Liver (tissue), 9 donors: Measurements from ENCODE around the gene AEBP2. TPM values are rescaled to one million over a fixed set of nuclear protein-coding genes. Genes with fewer than 3 reads are reported as not detected.

Experiments used
- DNase-seq: peaks from one replicate; pipeline ENCODE4 v3.0.0-alpha.2; 2017; ENCODE audit warnings: low spot score
- H3K27ac ChIP-seq, 2 donors: one replicate each; pipeline ENCODE4 v1.7.0; 2013; ENCODE audit warnings: inconsistent platforms in 2 of 2, low read length in 2 of 2, control low read depth in 1 of 2, low read depth in 1 of 2, mild to moderate bottlenecking in 1 of 2
- H3K27me3 ChIP-seq, 4 donors: one replicate each; pipeline versions ENCODE4 v1.6.1 to v1.7.0; 2013; ENCODE audit warnings: low read length in 3 of 4, inconsistent platforms in 1 of 4, mild to moderate bottlenecking in 1 of 4, moderate library complexity in 1 of 4; ENCODE audit not compliant: control insufficient read depth in 4 of 4, insufficient read depth in 4 of 4
- H3K36me3 ChIP-seq, 4 donors: one replicate each; pipeline versions ENCODE4 v1.6.1 to v1.7.0; 2013; ENCODE audit warnings: low read length in 3 of 4, mild to moderate bottlenecking in 3 of 4, low read depth in 1 of 4, moderate library complexity in 1 of 4; ENCODE audit not compliant: control insufficient read depth in 4 of 4, insufficient read depth in 3 of 4
- H3K4me1 ChIP-seq, 4 donors: one replicate each; pipeline versions ENCODE4 v1.6.1 to v1.7.0; 2013; ENCODE audit warnings: low read length in 3 of 4, mild to moderate bottlenecking in 3 of 4, moderate library complexity in 1 of 4; ENCODE audit not compliant: control insufficient read depth in 4 of 4, insufficient read depth in 4 of 4
- H3K4me3 ChIP-seq, 3 donors: one replicate each; pipeline versions ENCODE4 v1.6.1 to v1.7.0; 2013; ENCODE audit warnings: low read length in 3 of 3, control low read depth in 1 of 3, low read depth in 1 of 3, mild to moderate bottlenecking in 1 of 3
- H3K9ac ChIP-seq, 2 donors: one replicate each; pipeline ENCODE4 v1.7.0; 2013; ENCODE audit warnings: low read length in 2 of 2, mild to moderate bottlenecking in 2 of 2, moderate library complexity in 2 of 2, control low read depth in 1 of 2, low read depth in 1 of 2
- H3K9me3 ChIP-seq, 4 donors: one replicate each; pipeline versions ENCODE4 v1.6.1 to v1.7.0; 2013; ENCODE audit warnings: low read length in 3 of 4; ENCODE audit not compliant: control insufficient read depth in 4 of 4
- FOXA2 ChIP-seq: IDR thresholded peaks from 2 replicates; pipeline ENCODE4 v1.6.1; 2016; ENCODE audit warnings: antibody characterized with exemption
- GABPA ChIP-seq, 2 donors: IDR thresholded peaks in 1 of 2; conservative IDR thresholded peaks in 1 of 2; 2 replicates each; pipeline ENCODE4 v1.6.1; 2016; ENCODE audit warnings: antibody characterized with exemption in 2 of 2, mild to moderate bottlenecking in 1 of 2, moderate library complexity in 1 of 2
- JUND ChIP-seq, 2 donors: IDR thresholded peaks; 2 replicates each; pipeline ENCODE4 v1.6.1; 2016; ENCODE audit warnings: antibody characterized with exemption in 2 of 2
- NR2F2 ChIP-seq: IDR thresholded peaks from 2 replicates; pipeline ENCODE4 v1.6.1; 2016; ENCODE audit warnings: antibody characterized with exemption
- RXRA ChIP-seq, 2 donors: IDR thresholded peaks; 2 replicates each; pipeline ENCODE4 v1.6.1; 2017 to 2018; ENCODE audit warnings: antibody characterized with exemption in 2 of 2, mild to moderate bottlenecking in 1 of 2
- TAF1 ChIP-seq: conservative IDR thresholded peaks from 2 replicates; pipeline ENCODE4 v1.6.1; 2016; ENCODE audit warnings: antibody characterized with exemption, mild to moderate bottlenecking
- YY1 ChIP-seq: IDR thresholded peaks from 2 replicates; pipeline ENCODE4 v1.6.1; 2016; ENCODE audit warnings: antibody characterized with exemption, mild to moderate bottlenecking
- WGBS: extraction: QIAGEN DNeasy Blood & Tissue Kit; methylation state at CpG from one replicate; pipeline ENCODE4 v1.1.7; 2013; 5-methylcytosine and 5-hydroxymethylcytosine counted together
- polyA plus RNA-seq, 2 donors: library from polyadenylated mRNA; stranded (reverse) in 1 of 2; unstranded in 1 of 2; fragments of 200-250 nt in 1 of 2; fragments of >200 nt in 1 of 2; fragmentation: Nextera tagmentation in 1 of 2; extraction: Ambion mirVana in 1 of 2; gene quantifications; one replicate each; pipeline versions ENCODE4 v1.2.1 to v1.2.3, GENCODE V29; 2013 to 2015
- total RNA-seq, 2 donors: library from RNA; depleted of rRNA; stranded (reverse); fragments of >200 nt; gene quantifications; one replicate each; pipeline ENCODE4 v1.2.3, GENCODE V29; 2014
- TF ChIP-seq, protein P1 (sequence below): IDR thresholded peaks from 2 replicates; pipeline ENCODE4 v1.6.1; 2016; ENCODE audit warnings: antibody characterized with exemption
- TF ChIP-seq, protein P2 (sequence below): fragments of 150-350 bp; IDR thresholded peaks from 2 replicates; pipeline ENCODE4 v1.5.1; 2017; ENCODE audit warnings: improper control_type of control experiment, low read depth, low read length; ENCODE audit not compliant: missing input control
- TF ChIP-seq, protein P3 (sequence below): IDR thresholded peaks from 2 replicates; pipeline ENCODE4 v1.6.1; 2016; ENCODE audit warnings: antibody characterized with exemption, mild to moderate bottlenecking
- TF ChIP-seq, protein P4 (sequence below): IDR thresholded peaks from 2 replicates; pipeline ENCODE4 v1.6.1; 2016; ENCODE audit warnings: antibody characterized with exemption
- donor health status: healthy.
- donor health status: healthy.
- donor health status: healthy.
- donor health status: healthy.
- donor health status: healthy.

AEBP2 gene
- total and polyA plus RNA-seq, 4 donors: 4.6 to 18.8 (median 8.9) TPM

DNA sequence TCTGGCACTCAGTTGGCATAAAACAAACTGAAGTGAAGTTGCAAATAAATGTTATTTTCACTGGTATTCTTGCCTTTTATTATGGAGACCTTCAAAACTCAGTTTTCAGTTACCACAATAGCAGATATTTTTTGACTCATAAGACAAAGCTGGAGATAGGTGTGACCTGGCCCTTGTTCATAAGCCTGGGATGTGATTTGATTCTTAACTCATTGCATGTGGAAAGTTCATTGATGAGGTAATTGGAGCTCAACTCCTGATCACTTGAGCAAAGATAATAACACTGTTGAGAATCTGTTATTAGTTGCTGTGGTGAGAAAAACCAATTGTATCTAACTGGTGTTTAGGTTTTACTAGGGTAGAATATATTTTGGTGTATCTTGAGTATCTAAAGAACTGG is 105.1 kb downstream of the AEBP2 start:
- TF ChIP-seq NR2F2 (no peak), TAF1 (no peak), JUND (IDR thresholded peaks at IDR 0.05) (no peak), GABPA (IDR thresholded peaks at IDR 0.05 in 1 of 2, conservative IDR thresholded peaks at IDR 0.05 in 1 of 2) (no peak), FOXA2 (no peak), YY1 (no peak), RXRA (IDR thresholded peaks at IDR 0.05) (no peak)
- TF ChIP-seq, protein P1, sequence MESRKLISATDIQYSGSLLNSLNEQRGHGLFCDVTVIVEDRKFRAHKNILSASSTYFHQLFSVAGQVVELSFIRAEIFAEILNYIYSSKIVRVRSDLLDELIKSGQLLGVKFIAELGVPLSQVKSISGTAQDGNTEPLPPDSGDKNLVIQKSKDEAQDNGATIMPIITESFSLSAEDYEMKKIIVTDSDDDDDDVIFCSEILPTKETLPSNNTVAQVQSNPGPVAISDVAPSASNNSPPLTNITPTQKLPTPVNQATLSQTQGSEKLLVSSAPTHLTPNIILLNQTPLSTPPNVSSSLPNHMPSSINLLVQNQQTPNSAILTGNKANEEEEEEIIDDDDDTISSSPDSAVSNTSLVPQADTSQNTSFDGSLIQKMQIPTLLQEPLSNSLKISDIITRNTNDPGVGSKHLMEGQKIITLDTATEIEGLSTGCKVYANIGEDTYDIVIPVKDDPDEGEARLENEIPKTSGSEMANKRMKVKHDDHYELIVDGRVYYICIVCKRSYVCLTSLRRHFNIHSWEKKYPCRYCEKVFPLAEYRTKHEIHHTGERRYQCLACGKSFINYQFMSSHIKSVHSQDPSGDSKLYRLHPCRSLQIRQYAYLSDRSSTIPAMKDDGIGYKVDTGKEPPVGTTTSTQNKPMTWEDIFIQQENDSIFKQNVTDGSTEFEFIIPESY: no peak
- TF ChIP-seq, protein P2, sequence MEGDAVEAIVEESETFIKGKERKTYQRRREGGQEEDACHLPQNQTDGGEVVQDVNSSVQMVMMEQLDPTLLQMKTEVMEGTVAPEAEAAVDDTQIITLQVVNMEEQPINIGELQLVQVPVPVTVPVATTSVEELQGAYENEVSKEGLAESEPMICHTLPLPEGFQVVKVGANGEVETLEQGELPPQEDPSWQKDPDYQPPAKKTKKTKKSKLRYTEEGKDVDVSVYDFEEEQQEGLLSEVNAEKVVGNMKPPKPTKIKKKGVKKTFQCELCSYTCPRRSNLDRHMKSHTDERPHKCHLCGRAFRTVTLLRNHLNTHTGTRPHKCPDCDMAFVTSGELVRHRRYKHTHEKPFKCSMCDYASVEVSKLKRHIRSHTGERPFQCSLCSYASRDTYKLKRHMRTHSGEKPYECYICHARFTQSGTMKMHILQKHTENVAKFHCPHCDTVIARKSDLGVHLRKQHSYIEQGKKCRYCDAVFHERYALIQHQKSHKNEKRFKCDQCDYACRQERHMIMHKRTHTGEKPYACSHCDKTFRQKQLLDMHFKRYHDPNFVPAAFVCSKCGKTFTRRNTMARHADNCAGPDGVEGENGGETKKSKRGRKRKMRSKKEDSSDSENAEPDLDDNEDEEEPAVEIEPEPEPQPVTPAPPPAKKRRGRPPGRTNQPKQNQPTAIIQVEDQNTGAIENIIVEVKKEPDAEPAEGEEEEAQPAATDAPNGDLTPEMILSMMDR: no peak
- TF ChIP-seq, protein P3, sequence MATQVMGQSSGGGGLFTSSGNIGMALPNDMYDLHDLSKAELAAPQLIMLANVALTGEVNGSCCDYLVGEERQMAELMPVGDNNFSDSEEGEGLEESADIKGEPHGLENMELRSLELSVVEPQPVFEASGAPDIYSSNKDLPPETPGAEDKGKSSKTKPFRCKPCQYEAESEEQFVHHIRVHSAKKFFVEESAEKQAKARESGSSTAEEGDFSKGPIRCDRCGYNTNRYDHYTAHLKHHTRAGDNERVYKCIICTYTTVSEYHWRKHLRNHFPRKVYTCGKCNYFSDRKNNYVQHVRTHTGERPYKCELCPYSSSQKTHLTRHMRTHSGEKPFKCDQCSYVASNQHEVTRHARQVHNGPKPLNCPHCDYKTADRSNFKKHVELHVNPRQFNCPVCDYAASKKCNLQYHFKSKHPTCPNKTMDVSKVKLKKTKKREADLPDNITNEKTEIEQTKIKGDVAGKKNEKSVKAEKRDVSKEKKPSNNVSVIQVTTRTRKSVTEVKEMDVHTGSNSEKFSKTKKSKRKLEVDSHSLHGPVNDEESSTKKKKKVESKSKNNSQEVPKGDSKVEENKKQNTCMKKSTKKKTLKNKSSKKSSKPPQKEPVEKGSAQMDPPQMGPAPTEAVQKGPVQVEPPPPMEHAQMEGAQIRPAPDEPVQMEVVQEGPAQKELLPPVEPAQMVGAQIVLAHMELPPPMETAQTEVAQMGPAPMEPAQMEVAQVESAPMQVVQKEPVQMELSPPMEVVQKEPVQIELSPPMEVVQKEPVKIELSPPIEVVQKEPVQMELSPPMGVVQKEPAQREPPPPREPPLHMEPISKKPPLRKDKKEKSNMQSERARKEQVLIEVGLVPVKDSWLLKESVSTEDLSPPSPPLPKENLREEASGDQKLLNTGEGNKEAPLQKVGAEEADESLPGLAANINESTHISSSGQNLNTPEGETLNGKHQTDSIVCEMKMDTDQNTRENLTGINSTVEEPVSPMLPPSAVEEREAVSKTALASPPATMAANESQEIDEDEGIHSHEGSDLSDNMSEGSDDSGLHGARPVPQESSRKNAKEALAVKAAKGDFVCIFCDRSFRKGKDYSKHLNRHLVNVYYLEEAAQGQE: no peak
- TF ChIP-seq, protein P4, sequence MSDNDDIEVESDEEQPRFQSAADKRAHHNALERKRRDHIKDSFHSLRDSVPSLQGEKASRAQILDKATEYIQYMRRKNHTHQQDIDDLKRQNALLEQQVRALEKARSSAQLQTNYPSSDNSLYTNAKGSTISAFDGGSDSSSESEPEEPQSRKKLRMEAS: no peak
- no peaks in the 10 kb centered on the region for H3K4me1 ChIP-seq
- H3K27ac ChIP-seq: no peak overlapping the region
- H3K9me3 ChIP-seq: no peaks in the 10 kb centered on the region
- no peak for DNase-seq
- no peak overlapping the region for H3K9ac ChIP-seq
- H3K36me3 ChIP-seq: no peaks in the 10 kb centered on the region
- no peaks in the 10 kb centered on the region for H3K27me3 ChIP-seq
- H3K4me3 ChIP-seq: no peak overlapping the region

DNA sequence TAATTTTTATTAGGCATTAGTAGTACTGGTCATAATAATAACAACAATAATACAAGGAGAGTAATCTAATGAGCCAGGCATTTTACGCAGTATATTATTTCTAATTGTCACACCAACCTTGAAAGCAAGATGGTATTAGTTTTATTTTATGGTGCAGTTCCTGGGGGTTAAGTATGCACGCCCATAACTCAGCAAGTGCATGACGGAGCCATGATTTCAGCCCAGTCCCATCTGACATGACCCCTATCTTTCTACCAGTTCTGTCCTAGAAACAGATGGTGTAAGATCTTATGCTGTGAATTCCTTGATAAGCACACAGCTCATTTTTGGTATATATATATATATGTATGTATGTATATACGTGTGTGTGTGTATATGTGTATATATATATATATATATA is 106.0 kb downstream of the AEBP2 start:
- Histone ChIP-seq H3K27me3 (no peaks in the 10 kb centered on the region), H3K4me3 (no peak overlapping the region), H3K9ac (no peak overlapping the region), H3K27ac (no peak overlapping the region), H3K9me3 (no peaks in the 10 kb centered on the region), H3K36me3 (no peaks in the 10 kb centered on the region), H3K4me1 (no peaks in the 10 kb centered on the region)
- WGBS: 92% methylated on average over 4 of the region's 4 CpGs
- no peak for DNase-seq
- TF ChIP-seq, protein P1: no peak
- TF ChIP-seq NR2F2 (no peak), TAF1 (no peak), FOXA2 (no peak)
- TF ChIP-seq, protein P4: no peak
